Subcutaneous adipose tissue (tissue), 4 donors: ENCODE results near the gene NUF2. TPM values are rescaled to one million over a fixed set of nuclear protein-coding genes. Genes with fewer than 3 reads are reported as not detected.

Experiments used
- CTCF ChIP-seq: fragments of 450-650 bp; IDR thresholded peaks from one replicate; pipeline ENCODE4 v1.5.1; 2016; ENCODE audit warnings: low read depth, mild to moderate bottlenecking, control low read depth, antibody characterized with exemption, moderate library complexity
- total RNA-seq, 4 donors: library from RNA; depleted of rRNA; stranded (reverse); fragments of >200 nt; gene quantifications; one replicate each; pipeline ENCODE4 v1.1.0, GENCODE V29; 2016

The NUF2 gene
- total RNA-seq, 4 donors from 2014 or later = 0.57 to 2.0 (median 1.1) TPM; not detected in 1

GRCh38 chr1:163351912-163352311 lies 30.2 kb downstream of the NUF2 start:
- no peak for TF ChIP-seq CTCF

DNA sequence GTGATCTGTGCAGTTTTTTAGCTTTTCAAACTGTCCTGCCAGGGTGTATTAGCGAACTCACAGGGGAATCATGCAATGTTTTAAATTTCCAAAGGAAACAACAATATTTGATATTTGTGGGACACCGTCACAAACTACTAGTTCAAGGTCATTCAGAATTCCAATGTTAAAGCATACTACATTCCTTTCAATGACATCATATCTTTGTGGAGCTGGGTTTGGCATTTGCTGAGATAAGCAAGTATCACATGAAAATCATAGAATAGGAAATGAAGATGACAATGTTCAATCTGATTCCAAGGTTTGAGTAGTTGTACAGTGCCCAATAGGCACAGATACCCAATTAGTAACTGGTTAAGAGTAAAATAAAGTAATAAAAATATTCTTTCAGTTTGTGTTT lies 35.6 kb downstream of the NUF2 start:
- TF ChIP-seq CTCF = no peak

DNA sequence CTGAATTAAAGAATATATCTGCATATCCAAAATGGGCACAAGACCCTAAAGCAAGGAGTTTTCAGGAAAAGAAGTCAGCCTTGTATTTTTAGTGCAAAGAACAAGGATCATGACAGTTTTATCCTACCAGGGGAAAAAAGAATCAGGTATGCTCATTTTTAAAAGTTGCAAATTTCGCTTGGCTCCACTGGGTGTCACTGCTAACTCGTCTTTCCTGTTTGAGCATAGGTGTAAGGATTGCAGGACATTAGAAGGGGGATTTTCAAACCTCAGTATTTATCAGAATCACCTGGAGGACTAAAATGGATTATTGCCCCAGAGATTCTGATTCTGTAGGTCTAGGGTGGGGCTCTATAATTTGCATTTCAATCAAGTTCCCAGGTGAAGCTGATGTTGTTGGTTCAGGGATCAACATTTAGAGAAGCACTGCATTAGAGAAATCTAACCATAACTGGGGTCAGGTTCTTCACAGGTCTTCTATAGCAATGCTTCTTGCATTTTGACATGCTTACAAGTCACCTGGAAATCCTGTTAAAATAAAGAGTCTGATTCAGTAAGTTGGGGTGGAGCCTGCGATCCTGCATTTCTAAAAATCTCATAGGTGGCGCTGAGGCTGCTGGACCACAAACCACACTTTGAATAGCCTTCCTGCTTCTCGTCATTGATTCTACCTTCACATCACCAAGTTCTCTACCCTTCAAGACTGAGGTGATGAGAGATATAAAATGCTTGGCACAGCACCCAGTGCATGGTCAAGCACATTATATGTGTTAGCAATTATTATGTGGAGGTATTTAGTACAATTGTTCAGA lies 39.6 kb downstream of the NUF2 start:
- TF ChIP-seq CTCF = no peak

DNA sequence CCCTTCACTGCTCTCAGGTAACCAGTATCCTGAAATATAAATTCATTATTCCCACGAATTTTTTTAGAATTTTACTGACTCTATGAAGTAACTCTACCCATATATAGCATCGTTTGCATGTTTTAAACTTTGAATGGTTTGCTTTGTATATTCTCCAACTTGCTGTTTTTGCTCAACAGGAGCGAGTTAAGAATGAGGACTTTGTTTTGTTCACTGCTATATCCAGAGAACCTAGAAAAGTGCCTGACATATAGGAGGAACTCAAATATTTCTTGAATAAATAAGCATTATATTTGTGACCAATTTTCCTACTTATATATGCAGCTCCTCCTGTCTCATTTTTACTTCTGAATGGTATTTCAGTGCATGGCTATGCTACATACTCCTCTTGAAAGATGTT lies 43.4 kb downstream of the NUF2 start:
- TF ChIP-seq CTCF = no peak

DNA sequence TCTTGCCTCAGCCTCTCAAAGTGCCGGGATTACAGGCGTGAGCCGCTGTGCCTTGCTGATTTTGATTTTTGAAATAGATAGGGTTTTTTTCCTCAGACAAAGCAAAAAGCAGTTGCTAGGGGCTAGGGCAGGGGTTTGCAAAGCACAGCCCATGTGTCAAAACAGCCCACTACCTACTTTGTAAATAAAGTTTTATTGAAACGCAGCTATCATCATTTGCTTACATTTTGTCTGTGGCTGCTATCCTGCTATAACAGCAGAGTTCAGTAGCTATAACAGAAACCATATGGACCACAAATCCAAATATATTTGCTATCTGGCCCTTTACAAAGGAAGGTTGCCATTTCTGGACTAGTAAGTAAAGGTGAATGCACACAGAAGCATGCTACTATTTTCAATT lies 44.8 kb downstream of the NUF2 start:
- TF ChIP-seq CTCF = no peak

DNA sequence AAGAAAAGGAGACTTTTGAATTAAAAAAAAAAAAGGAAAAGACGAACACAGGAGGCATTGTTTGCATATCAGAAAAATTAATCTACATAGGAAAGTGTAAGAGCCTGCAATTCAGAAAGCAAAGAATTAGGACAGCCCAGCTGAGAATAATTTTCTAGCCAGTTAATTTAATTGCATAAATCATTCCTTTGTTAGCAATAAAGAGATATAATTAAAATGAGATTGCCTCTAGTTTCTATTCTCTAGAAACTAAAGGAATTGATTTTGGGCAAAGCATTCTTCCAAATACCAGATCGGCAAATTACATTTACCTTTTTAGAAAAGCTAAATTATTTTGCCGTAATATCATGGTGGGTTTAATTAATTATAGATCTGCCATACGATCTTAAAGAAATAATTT lies 46.0 kb downstream of the NUF2 start:
- no peak for TF ChIP-seq CTCF

DNA sequence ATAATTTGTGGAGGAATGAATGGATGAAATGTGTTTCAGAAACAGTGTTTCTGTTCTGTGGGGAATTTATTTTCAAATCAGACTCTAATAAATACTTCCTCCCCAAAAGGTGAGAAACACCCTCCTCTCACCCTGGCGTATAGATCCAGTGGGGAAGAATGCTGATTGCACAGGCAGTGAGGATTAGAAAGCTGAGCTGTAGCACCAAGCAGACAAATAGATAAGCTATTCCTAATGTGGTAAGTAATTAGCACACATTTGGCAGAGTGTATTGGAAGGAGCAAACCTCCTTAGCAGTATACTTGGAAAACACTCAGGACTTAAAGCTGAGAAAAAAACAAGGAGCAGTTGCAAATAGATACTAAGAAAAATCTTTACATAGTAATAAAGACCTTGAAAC lies 50.8 kb downstream of the NUF2 start:
- no peak for TF ChIP-seq CTCF
